Activated naive CD4-positive, alpha-beta T cell treated with anti-CD3 and anti-CD28 coated beads for 36 hours (primary cell): ENCODE data around the gene TSPAN13. TPM values are rescaled to one million over a fixed set of nuclear protein-coding genes. Genes with fewer than 3 reads are reported as not detected.

ENCODE experiments used
- CTCF ChIA-PET: fragments of 350-600 bp; sonication (Branson Sonifier 250); formaldehyde crosslinking; loops from one replicate; lab custom pipeline; 2021; ENCODE audit warnings: antibody characterized with exemption; lab: Charles Lee
- DNase-seq: peaks from one replicate; pipeline ENCODE4 v3.0.0-alpha.2; 2020
- H3K27ac Mint-ChIP-seq: one replicate; pipeline ENCODE4 v1.8.0; 2021; ENCODE audit warnings: mild to moderate bottlenecking, mixed read lengths
- H3K27me3 Mint-ChIP-seq: one replicate; pipeline ENCODE4 v1.8.0; 2021; ENCODE audit warnings: low read depth, mixed read lengths
- H3K36me3 Mint-ChIP-seq: one replicate; pipeline ENCODE4 v1.8.0; 2021; ENCODE audit warnings: low read depth, mixed read lengths
- H3K4me1 Mint-ChIP-seq: one replicate; pipeline ENCODE4 v1.8.0; 2021; ENCODE audit warnings: low read depth, mixed read lengths
- H3K4me3 Mint-ChIP-seq: one replicate; pipeline ENCODE4 v1.8.0; 2021; ENCODE audit warnings: mild to moderate bottlenecking, moderate library complexity, mixed read lengths
- H3K9me3 Mint-ChIP-seq: one replicate; pipeline ENCODE4 v1.8.0; 2021; ENCODE audit warnings: mixed read lengths
- intact Hi-C: fragments of 100-400 bp; cut with micrococcal nuclease; formaldehyde crosslinking; loops from one replicate; pipeline ENCODE4 v1.15.1; 2023
- total RNA-seq, 2 experiments: library from RNA; stranded (reverse); gene quantifications; one replicate each; pipeline ENCODE4 v1.2.3, GENCODE V29; 2021

The TSPAN13 gene
- under 1 TPM; 0.35 to 0.52 TPM for total RNA-seq

DNA sequence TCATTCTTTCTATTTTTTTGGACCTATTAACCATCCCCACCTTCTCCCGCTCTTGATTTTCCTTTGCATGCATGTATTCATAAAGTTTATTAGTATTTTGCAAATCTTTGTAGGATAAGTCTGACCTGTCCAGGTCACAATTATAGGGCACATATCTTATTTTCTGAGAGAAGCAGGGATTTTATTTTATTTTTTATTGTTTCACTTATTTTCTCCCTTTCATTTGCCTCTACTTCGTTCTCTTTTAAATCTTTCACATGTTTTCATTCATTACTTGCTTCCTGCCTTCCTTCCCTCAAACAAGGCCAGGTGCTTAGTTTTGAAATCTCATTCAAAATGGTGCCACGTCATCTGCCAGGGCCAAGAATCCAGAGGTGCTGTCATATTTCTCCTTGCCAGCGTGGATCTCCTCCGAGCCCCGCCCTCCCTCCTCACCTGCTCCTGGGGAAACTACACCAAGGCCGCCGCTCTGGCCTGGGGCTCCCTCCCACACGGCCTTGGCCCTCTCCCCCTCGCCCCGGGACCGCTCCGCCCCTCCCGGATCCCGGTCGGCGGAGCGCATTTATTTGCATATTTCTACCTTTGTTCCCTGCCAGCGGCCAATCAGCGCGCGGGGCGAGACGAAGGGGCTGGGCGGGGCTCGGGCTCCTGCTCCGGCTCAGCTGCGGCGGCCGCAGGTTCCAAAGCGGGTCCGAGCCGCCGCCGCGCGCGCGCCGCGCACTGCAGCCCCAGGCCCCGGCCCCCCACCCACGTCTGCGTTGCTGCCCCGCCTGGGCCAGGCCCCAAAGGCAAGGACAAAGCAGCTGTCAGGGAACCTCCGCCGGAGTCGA is at the start of gene TSPAN13:
TSPAN13 (plus strand) TSS at position 654 of the 830 bp plus-strand sequence. CDS start 213 bp downstream, outside the sequence.
- no peak within 1 kb of the TSS for H3K27ac Mint-ChIP-seq
- H3K4me3 Mint-ChIP-seq, result peak within 1 kb of the TSS; percentile 76
- H3K4me1 Mint-ChIP-seq, result peaks cover 10% of the 10 kb centered on the region
- CTCF ChIA-PET, result no interaction called here
- intact Hi-C loops, result loop anchor here (1.0 to 2.0 kb wide), 2 partner anchors 107 to 333 kb away; partner anchors contain the start of genes BZW2 and CRPPA
- H3K9me3 Mint-ChIP-seq, result no peaks in the 10 kb centered on the region
- DNase-seq, result peak; percentile 71
- H3K27me3 Mint-ChIP-seq, result peaks cover 31% of the 10 kb centered on the region
- H3K36me3 Mint-ChIP-seq, result no peaks in the 10 kb centered on the region

GRCh38 chr7:16708511-16708910 is 45.0 kb upstream of the TSPAN13 start:
- Mint-ChIP-seq H3K4me3 (no peak overlapping the region), H3K9me3 (peaks cover 1% of the 10 kb centered on the region)
- intact Hi-C loops, result no loop called here

GRCh38 chr7:16708980-16709379 is 44.6 kb upstream of the TSPAN13 start:
- intact Hi-C loops, result no loop called here
- no peak for DNase-seq
- peaks cover 46% of the 10 kb centered on the region for H3K36me3 Mint-ChIP-seq
- peaks cover 25% of the 10 kb centered on the region for H3K4me1 Mint-ChIP-seq
- CTCF ChIA-PET, result no interaction called here
- no peak overlapping the region for H3K27ac Mint-ChIP-seq
- H3K27me3 Mint-ChIP-seq, result no peaks in the 10 kb centered on the region
- no peak overlapping the region for H3K4me3 Mint-ChIP-seq
- H3K9me3 Mint-ChIP-seq, result peaks cover 1% of the 10 kb centered on the region

More at GRCh38 chr7:16708511-16708910, 45.0 kb upstream of the TSPAN13 start:
- Mint-ChIP-seq H3K36me3 (peaks cover 51% of the 10 kb centered on the region), H3K27me3 (no peaks in the 10 kb centered on the region), H3K27ac (no peak overlapping the region), H3K4me1 (peaks cover 25% of the 10 kb centered on the region)
- CTCF ChIA-PET, result no interaction called here
- no peak for DNase-seq

DNA sequence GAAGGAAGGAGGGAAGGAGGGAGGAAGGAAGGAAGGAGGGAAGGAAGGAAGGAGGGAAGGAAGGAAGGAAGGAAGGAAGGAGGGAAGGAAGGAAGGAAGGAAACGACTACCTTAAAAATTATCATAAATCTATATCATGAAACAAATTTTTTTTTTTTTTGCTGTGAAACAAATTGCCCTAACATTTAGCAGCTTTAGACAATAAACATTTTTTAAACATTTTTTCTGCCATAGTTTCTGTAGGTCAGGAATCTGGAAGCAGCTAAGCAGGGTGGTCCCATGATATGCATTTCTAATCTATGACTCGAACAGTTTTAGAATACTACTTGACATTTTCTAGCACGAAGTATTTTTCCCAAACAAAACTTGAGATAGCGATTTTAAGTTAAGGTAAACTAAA is 42.9 kb upstream of the TSPAN13 start:
- H3K27ac Mint-ChIP-seq, result no peak overlapping the region
- no peaks in the 10 kb centered on the region for H3K27me3 Mint-ChIP-seq
- intact Hi-C loops, result loop anchor here (5.0 kb wide), 1 partner anchor 427 kb away; no protein-coding TSS in a partner anchor
- no peak overlapping the region for H3K4me3 Mint-ChIP-seq
- DNase-seq, result no peak
- peaks cover 37% of the 10 kb centered on the region for H3K36me3 Mint-ChIP-seq
- CTCF ChIA-PET, result no interaction called here
- H3K4me1 Mint-ChIP-seq, result peaks cover 25% of the 10 kb centered on the region
- peaks cover 1% of the 10 kb centered on the region for H3K9me3 Mint-ChIP-seq

DNA sequence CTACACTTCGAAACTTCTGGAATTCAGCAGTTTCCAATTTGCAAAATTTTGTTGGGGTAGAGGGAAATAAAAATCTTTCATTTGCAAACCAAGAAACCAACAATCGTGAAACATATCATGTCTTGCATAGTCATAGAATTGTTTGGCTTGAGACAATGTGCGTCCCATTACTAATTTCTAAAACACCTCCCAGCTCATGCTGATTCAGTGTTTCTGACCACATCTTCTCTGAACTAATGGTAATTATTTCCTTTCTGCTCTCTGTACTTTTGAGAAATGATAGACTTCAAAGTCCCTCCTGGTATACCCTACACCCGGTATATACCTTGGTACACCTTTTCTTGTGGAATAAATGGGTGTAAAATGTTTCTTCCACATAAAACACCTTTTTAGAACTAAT is 41.8 kb upstream of the TSPAN13 start:
- Mint-ChIP-seq H3K4me3 (no peak overlapping the region), H3K4me1 (peaks cover 19% of the 10 kb centered on the region), H3K36me3 (peaks cover 31% of the 10 kb centered on the region), H3K9me3 (peaks cover 1% of the 10 kb centered on the region), H3K27ac (no peak overlapping the region), H3K27me3 (no peaks in the 10 kb centered on the region)
- intact Hi-C loops, result loop anchor here (1.0 to 5.0 kb wide), 3 partner anchors 65 to 426 kb away; partner anchors contain the start of gene BZW2
- CTCF ChIA-PET, result no interaction called here
- DNase-seq, result peak; percentile 18

DNA sequence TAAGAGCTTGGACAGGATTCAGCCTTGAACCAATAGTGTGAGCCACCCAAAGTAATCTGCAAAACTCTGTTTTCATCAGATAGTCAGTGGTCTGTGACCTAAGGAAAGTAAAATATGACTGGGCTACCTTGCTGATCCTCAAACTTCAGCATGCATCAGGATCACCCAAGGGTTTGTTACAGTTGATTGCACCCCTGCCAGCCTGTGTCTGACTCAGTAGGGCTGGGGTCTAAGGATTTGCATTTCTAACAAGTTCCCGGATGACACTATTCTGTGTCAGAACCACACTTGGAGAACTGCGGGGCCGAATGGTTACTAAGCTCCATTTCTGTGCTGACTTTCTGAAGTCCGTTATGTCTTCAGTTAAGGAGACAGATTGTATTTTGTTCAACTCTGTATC is 40.6 kb upstream of the TSPAN13 start:
- H3K27ac Mint-ChIP-seq, result no peak overlapping the region
- CTCF ChIA-PET, result no interaction called here

DNA sequence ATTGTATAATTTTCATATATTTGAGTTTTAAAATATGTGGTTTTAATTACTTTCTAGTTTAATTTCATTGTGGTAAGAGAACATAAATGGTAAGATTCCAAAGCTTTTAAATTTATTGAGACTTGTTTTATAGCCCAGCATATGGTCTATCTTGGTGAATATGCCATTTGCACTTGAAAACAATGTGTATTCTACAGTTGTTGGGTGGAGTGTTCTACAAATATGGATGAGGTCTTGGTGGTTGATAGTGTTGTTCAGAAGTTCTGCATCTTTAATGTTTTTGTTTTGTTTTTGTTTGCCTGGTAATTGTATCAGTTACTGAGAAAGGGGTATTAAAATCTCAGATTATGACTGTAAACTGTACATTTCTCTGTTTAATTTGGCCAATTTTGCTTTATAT is 37.6 kb upstream of the TSPAN13 start:
- peaks cover 15% of the 10 kb centered on the region for H3K36me3 Mint-ChIP-seq
- CTCF ChIA-PET, result no interaction called here
- no peaks in the 10 kb centered on the region for H3K27me3 Mint-ChIP-seq
- peaks cover 17% of the 10 kb centered on the region for H3K4me1 Mint-ChIP-seq
- H3K4me3 Mint-ChIP-seq, result no peak overlapping the region
- H3K27ac Mint-ChIP-seq, result no peak overlapping the region
- H3K9me3 Mint-ChIP-seq, result peaks cover 1% of the 10 kb centered on the region
- DNase-seq, result no peak
- intact Hi-C loops, result no loop called here

More for the DNA sequence above, 40.6 kb upstream of the TSPAN13 start:
- DNase-seq, result no peak
- Mint-ChIP-seq H3K4me1 (peaks cover 16% of the 10 kb centered on the region), H3K36me3 (peaks cover 24% of the 10 kb centered on the region), H3K9me3 (peaks cover 1% of the 10 kb centered on the region), H3K4me3 (no peak overlapping the region), H3K27me3 (no peaks in the 10 kb centered on the region)
- intact Hi-C loops, result loop anchor here (1.0 to 5.0 kb wide), 3 partner anchors 66 to 424 kb away; partner anchors contain the start of gene BZW2

- DNase-seq, result no peak
- H3K9me3 Mint-ChIP-seq, result no peaks in the 10 kb centered on the region
- intact Hi-C loops, result no loop called here
- H3K4me1 Mint-ChIP-seq, result peaks cover 20% of the 10 kb centered on the region
- no peak overlapping the region for H3K4me3 Mint-ChIP-seq
- CTCF ChIA-PET, result no interaction called here
- no peak overlapping the region for H3K27ac Mint-ChIP-seq
- no peaks in the 10 kb centered on the region for H3K27me3 Mint-ChIP-seq
- peaks cover 6% of the 10 kb centered on the region for H3K36me3 Mint-ChIP-seq
Observed at GRCh38 chr7:16718111-16718656, 35.4 kb upstream of the TSPAN13 start.

DNA sequence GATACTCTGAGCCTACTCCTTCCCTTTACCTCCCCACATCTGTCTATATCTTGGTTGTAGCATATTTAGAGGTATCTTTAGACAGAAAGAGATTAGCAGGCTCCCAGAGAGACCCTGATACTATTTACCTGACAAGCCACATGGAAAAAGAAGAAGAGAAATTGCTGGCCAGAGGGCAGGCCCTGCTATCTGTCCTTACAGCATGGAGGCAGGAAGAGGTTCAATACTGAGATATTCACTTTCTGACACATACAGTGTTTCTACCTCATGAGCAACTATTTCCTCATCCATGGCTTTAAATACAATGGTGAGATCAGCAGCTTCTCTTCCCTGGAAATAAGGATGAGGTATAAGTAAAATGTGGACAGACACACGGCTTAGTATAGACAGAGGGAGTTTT is 33.9 kb upstream of the TSPAN13 start:
- H3K36me3 Mint-ChIP-seq, result peaks cover 5% of the 10 kb centered on the region
- H3K27ac Mint-ChIP-seq, result no peak overlapping the region
- H3K4me3 Mint-ChIP-seq, result no peak overlapping the region
- intact Hi-C loops, result no loop called here
- H3K4me1 Mint-ChIP-seq, result peaks cover 22% of the 10 kb centered on the region
- H3K9me3 Mint-ChIP-seq, result no peaks in the 10 kb centered on the region
- no peaks in the 10 kb centered on the region for H3K27me3 Mint-ChIP-seq
- DNase-seq, result no peak
- CTCF ChIA-PET, result interaction anchor here (0.6 kb wide), 1 partner anchor 95 kb away, joined by 3 read pairs; no protein-coding TSS in a partner anchor

GRCh38 chr7:16721541-16721940 is 32.0 kb upstream of the TSPAN13 start:
- Mint-ChIP-seq H3K4me1 (peaks cover 22% of the 10 kb centered on the region), H3K9me3 (no peaks in the 10 kb centered on the region), H3K27me3 (no peaks in the 10 kb centered on the region), H3K27ac (peak overlapping the region; percentile 41), H3K36me3 (peaks cover 3% of the 10 kb centered on the region), H3K4me3 (no peak overlapping the region)
- intact Hi-C loops, result no loop called here
- CTCF ChIA-PET, result no interaction called here
- peak; percentile 23 for DNase-seq

GRCh38 chr7:16724344-16724743 is 29.2 kb upstream of the TSPAN13 start:
- Mint-ChIP-seq H3K4me1 (peaks cover 22% of the 10 kb centered on the region), H3K36me3 (peaks cover 3% of the 10 kb centered on the region), H3K4me3 (no peak overlapping the region), H3K27me3 (no peaks in the 10 kb centered on the region), H3K9me3 (no peaks in the 10 kb centered on the region), H3K27ac (no peak overlapping the region)
- no peak for DNase-seq
- CTCF ChIA-PET, result no interaction called here
- intact Hi-C loops, result no loop called here

- Mint-ChIP-seq H3K4me1 (peaks cover 18% of the 10 kb centered on the region), H3K27me3 (no peaks in the 10 kb centered on the region), H3K36me3 (peaks cover 3% of the 10 kb centered on the region), H3K9me3 (no peaks in the 10 kb centered on the region), H3K4me3 (no peak overlapping the region), H3K27ac (no peak overlapping the region)
- intact Hi-C loops, result no loop called here
- no peak for DNase-seq
- CTCF ChIA-PET, result no interaction called here
Observed at GRCh38 chr7:16726189-16726588, 27.4 kb upstream of the TSPAN13 start.
